Epidermal melanocyte (primary cell): Measurements from ENCODE around the gene ATP6V1F.
A peak's percentile ranks its signal among the peaks of the same experiment; 100 is the strongest.

ENCODE experiments used
- DNase-seq: peaks from one replicate; pipeline ENCODE4 v3.0.0; 2011; ENCODE audit warnings: low spot score; ENCODE audit not compliant: insufficient read length

ATP6V1F gene

DNA sequence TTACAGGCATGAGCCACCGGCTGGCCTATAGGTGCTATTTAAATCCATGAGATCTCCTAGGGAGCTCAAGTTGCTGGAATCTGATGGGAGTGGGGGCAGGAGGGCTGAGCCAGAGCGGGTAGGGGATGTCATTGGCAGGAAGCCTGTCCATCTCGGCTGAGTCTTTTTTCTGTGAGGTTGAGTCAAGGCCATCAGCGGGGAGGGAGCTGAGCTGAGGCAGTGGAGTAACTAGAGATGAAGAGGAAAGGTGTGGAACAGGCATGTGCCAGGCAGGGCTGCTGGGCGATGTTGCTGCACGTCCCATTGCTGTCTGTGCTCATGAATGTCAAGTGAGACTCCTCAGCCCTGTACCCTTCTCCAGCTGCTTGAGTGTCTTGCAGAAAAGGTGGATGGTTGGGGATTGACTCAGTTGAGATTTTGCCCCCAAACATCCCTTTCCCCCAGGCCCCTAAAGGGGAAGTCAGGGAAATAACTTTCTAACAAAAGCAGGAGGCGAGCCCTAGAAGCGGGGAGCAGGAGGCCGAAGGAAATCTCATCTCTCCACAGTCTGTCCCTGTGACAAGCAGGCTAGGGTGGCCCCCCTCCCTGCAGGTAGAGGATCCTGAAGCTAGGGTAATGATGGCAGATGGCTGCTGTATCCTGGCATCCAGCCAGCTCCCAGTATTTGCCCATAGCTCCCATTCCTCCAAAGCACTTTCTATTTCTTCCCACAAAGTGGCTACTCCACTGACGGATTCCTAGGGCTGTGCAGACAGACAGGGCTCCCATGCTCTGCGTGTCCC is 5.4 kb downstream of the ATP6V1F start:
- no peak for DNase-seq

DNA sequence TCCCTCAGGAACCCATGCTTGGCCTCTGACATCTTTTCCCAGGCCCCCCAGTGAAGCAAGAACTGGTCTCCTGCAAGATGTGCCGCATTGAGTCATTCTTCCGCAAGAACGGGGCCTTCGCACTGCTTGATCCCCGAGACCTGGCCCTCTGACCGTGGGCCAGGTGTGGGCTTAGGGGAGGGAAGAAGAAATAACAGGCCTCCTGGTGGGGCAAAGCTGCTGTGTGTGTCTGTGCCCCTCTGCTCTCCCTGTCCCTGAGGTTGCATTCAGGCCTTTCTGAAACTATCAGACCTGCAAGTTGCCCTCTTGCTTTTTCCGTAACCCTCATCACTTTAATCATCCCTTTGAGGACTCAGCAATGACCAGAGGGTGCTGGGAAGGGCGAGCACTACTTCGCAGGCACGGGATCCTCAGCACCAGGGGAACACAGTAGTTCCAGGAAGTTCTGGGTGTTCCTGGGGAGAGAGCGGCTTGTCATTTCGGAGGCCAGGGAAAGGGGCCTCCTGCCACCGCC is 6.0 kb downstream of the ATP6V1F start:
- DNase-seq: no peak

GRCh38 chr7:128869138-128869943 is 6.7 kb downstream of the ATP6V1F start:
- peak; percentile 17 for DNase-seq

- no peak for DNase-seq
Measured at GRCh38 chr7:128869944-128870285, 7.3 kb downstream of the ATP6V1F start.

DNA sequence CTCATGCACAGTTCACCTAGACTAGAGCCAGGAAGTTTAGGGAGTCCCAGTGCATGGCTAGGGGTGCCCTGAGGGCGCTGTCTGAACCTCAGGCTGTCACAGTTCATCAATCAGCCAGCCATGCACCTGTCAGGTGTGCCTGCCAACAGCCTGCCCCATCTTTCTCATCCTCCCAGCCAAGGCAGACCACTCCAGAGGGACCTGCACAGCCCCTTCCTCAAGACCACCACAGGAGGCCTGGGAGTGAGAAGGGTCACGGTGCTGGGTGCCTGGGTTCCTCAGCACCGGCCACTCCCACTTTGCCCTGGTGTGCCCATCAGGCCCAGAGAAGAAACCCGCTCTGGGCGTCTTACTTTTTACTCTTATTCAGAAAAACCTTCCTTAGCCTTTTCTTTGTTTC is 8.4 kb downstream of the ATP6V1F start:
- DNase-seq: peak; percentile 4

DNA sequence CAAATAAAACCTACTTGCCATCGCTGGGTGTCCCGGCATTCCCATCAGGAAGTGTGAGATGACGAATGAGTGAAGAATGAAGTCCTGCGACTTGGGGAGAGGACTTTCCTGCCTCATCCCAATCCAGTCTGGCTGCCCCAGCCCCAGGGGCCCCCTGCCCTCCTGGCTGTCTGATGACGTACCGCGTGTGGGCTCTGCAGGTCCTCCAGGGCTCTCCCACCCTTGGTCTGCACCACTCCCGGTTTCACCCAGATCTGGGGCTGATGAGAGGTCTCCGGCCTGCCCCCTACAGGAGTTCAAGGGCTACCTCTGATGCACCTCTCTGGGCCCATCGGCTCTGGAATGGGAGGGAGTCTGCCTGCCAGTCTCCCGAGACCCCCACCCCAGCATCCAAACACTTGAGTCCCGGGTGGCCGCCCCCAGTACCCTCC is 9.8 kb downstream of the ATP6V1F start:
- DNase-seq: peak; percentile 6

- no peak for DNase-seq
Measured at GRCh38 chr7:128873234-128873633, 10.6 kb downstream of the ATP6V1F start.

DNA sequence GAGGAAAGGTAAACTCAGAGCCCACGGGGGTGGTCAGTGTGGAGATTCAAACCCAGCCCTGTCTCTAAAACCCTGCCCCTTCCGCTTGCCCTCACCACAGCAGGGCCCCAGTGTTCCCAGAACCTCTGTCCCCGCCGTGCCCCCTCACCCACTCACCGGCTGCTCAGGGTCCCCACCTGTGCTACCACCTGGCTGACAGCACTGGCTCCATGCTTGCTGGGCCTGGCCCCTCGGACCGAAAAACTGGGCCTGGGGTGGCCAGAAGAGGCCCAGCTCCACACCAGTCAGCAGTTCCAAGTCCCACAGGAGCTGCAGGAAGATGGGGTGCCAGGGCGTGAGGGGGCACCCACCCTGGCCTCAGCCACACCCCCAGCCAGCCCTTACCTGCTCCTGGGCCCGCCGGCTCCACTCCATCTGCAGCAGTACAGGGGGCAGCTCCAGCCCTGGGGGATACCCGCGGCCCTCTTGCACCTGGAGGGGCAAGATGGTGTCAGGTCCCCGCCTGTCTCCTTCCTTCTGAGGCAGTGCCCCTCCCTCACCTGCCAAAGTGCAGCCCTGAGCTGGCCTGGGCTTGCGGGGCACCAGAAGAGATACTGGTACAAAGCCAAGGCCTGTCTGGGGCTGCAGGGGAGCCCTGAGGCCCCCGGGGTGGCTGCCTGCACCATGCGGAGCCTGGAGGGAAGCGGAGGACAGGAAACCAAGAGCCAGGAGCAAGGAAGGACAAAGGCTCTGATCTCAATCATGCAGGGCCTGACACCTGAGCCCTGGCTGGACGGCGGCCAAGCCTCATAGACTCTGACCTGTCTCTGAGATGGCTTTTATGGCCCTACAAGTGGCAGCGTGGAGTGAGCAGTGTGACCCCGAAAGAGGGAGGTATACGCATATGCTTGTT is 11.7 kb downstream of the ATP6V1F start:
- DNase-seq: peak; percentile 3

GRCh38 chr7:128875523-128875948 is 12.9 kb downstream of the ATP6V1F start:
- peak; percentile 10 for DNase-seq

DNA sequence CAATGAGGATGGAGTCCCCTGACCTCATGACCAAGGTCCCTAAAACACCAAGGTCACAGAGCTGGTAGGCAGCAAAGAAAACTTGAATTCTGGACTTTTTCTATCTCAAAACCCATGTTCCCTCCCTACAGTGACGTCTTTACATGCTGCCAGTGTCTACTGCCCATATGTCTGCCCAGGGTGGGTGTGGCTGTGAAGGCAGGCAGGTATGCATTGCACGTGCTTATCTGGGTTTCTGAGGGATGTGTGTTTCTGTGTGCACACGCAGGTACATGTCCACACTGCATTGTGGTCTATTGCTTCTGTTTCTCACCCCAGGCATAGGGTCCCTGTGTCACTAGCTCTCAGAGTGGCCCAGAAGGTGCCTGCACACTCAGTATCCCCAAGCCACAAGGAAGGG is 13.5 kb downstream of the ATP6V1F start:
- DNase-seq: peak; percentile 4

- DNase-seq: peak; percentile 10
Measured at GRCh38 chr7:128876586-128876977, 13.9 kb downstream of the ATP6V1F start.

DNA sequence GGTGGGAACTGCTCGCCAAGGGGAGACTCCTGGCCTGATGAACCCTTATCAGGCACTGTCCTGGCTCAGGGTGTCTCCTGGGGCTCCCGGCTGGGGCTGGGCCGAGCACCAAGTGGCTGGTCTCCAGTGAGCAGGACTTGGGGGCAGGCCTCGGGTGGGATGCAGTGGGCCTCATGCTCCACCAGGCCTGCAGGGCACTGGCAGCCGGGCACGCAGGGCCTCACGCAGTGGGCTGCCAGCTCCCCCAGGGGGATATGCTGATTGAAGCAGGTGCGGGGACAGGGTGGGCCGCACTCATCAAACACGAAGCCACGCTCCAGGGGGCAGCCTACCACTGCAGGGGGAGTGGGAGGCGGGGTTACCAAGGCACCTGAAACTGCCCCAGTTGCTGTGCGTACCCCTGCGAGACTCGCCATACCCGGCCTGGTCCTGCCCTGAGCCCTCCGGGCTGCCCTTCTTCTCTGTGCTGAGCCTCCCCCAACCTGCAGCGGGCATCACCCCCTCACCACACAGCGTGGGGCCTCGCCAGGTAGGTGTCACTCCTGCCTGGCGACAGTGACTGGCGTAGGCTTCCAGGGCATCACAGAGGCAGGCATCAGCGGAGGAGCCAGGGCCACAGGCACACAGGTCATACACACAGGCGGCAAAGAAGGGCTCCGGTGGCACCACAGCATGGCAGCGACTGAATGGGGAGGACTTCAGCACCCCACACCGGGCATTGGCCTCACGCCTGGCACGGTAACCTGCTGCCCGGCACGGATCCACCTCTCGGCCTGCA is 14.5 kb downstream of the ATP6V1F start:
- DNase-seq: peak; percentile 1

GRCh38 chr7:128877756-128878120 is 15.1 kb downstream of the ATP6V1F start:
- peak; percentile 1 for DNase-seq

DNA sequence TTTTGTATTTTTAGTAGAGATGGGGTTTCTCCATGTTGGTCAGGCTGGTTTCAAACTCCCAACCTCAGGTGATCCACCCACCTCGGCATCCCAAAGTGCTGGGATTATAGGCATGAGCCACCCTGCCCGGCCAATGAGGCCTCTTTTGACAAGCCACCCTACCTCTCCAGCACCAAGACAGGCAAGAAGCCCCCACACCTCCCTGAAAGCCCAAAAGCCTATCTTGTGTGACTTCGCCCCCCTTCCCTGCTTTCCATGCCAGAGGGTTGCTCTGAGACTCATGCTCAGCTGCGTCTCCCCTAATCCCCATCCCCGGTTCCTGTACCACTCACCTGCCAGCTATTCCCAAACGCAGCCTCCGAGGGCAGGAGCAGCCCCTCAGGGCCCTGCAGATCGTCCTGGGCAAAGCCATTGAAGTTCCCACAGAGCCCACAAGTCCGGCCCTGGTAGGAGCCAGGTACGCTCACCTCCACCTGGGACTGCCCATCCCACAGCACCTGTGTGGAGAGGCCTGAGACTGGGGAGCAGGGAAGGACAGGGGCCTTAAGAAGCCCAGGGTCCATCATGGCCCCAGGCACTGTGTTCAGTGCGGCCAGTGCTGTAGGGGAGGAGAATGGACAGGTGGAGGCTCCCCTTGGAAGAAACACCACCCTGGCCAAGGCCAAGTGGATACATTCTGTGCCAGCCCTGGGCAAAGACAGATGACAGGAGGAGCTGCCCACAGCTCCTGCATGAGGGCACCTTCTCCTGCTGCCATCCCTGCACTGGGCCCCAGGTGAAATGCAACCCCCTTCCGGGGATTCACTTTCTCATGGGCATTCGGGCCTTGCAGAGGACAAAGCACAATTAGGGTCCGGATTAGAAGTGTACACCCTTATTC is 15.8 kb downstream of the ATP6V1F start:
- peak; percentile 9 for DNase-seq

DNA sequence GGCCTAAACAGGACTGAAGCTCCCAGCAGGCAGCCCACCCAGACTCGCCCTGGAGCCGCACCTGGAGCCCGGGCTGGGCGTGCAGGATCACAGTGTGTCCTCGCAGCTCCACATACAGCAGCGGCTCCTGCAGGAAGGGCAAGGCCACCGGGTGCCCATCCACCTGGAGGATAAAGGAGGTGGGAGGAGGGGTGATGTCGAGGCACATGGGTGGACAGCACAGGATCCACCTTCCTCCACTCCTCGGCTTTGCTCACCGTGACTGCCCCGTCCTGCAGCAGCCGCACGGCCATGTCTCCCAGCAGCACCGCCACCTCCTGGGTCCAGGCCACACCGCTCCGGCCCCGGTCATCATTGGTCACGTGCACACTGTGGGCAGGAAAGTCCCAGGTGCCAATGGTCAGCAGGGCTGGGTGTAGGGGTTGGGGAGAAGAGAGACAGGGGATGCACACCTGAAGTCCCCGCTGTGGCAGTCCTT is 16.8 kb downstream of the ATP6V1F start:
- no peak for DNase-seq

DNA sequence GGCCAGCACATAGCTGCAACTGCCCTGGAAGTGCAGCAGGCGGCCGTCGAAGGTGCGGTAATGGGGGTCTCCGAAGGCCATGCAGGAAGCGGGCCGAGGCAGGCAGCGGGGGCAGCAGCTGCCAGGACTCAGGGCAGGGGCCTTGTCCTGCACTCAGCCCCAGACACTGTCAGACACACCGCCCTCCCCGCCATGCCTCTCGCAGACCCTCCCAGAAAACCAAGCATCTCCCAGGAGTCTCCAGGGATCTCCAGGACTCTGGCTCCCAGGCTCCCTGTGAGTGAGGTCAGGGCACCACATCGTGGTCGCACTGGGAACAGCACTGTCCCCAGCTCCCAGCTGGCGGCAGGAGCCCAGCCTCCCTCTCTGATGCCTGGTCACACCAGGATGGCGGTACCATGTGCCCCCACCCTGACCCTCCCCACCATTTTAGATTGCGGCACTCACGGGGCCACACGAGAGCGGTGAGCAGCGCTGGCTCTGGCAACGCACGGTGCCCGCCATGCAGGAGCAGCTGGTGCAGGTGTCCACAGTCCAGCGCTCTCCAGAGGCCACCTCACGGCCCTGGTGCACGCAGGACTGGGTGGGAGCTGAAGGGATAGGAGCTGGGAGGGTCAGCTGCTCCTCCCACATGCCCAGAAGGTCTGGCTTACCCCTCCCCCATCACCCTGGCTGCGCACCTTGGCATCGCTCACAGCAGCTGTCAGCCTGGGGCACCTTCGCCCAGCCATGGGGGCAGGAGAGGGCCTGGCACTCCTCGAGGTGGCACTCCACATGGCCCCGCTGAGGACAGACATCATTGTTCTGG is 17.5 kb downstream of the ATP6V1F start:
- peak; percentile 96 for DNase-seq

DNA sequence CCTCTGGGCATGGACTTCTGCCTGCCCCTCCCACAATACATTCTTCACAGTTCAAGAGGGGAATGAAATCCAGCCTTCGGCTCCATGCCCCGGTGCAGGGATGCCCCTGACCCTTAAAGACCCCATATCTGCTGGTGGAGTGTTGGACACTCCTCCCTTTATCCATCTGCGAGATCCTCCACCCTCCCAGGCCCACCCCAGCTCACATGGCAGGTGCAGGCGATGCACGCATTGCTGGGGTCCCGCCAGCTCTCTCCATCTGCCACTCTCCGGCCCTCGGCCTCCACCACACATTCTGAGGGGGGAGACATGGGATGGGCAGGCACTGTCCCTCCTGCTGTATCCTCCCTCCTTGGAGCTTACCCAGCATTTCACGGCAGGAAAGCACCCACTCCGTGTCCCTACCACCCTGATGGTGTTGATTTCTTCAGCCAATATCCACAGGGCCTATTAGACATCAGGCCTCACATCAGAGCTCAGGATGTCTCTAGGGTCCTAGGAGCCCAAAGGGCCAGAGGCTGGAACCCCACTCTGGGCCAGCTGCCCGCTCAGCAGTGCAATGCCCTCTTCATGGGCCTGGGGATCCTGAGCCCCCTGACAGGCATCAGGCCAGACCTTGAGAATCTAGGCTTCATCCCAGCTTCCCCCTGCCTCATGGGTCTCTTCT is 18.3 kb downstream of the ATP6V1F start:
- DNase-seq: peak; percentile 6

- peak; percentile 11 for DNase-seq
Measured at GRCh38 chr7:128881458-128882125, 18.9 kb downstream of the ATP6V1F start.
